ENCODE results near the gene PANK4. TPM values are rescaled to one million over a fixed set of nuclear protein-coding genes. Genes with fewer than 3 reads are reported as not detected.

Gene PANK4
- total RNA-seq, 2 experiments from 2014 or later: 42.9 to 47.0 TPM

GRCh38 chr1:2519729-2520128 is 6.7 kb downstream of the PANK4 start:
- TF ChIP-seq CTCF (IDR thresholded peaks at IDR 0.05): no peak
- Histone ChIP-seq H3K27ac (ENCODE audit: low read depth in 1 of 2, low read length in 2 of 2) (no peak overlapping the region), H3K4me3 (ENCODE audit: low read length) (no peak overlapping the region), H3K9me3 (ENCODE audit: control insufficient read depth in 1 of 2, insufficient read depth in 1 of 2, low read length in 2 of 2) (no peaks in the 10 kb centered on the region), H3K36me3 (ENCODE audit: insufficient read depth, low read length) (peaks cover 76% of the 10 kb centered on the region), H3K27me3 (ENCODE audit: control insufficient read depth in 1 of 2, insufficient read depth in 2 of 2, low read length in 2 of 2) (no peaks in the 10 kb centered on the region), H3K4me1 (ENCODE audit: insufficient read depth, low read length) (peaks cover 25% of the 10 kb centered on the region)
- CTCF ChIA-PET: no interaction called here
- intact Hi-C loops (cut with DNase I, micrococcal nuclease): loop anchor here in 1 of 2 experiments (10.0 kb wide), 2 partner anchors 125 to 1255 kb away; partner anchors contain the start of gene SMIM1
- DNase-seq: no peak
- no peak for ATAC-seq (ENCODE audit: poor library complexity)
- no peaks in the 10 kb centered on the region for H3K9me3 Mint-ChIP-seq
- peaks cover 28% of the 10 kb centered on the region for H3K4me1 Mint-ChIP-seq (ENCODE audit: low read depth)
- POLR2A ChIA-PET: interaction anchor here (1.1 kb wide), 1 partner anchor 104 kb away, joined by 3 read pairs; no protein-coding TSS in a partner anchor
- H3K4me3 Mint-ChIP-seq: no peak overlapping the region
- H3K27ac Mint-ChIP-seq: no peak overlapping the region
- H3K36me3 Mint-ChIP-seq (ENCODE audit: low read depth): peaks cover 68% of the 10 kb centered on the region
- no peaks in the 10 kb centered on the region for H3K27me3 Mint-ChIP-seq

DNA sequence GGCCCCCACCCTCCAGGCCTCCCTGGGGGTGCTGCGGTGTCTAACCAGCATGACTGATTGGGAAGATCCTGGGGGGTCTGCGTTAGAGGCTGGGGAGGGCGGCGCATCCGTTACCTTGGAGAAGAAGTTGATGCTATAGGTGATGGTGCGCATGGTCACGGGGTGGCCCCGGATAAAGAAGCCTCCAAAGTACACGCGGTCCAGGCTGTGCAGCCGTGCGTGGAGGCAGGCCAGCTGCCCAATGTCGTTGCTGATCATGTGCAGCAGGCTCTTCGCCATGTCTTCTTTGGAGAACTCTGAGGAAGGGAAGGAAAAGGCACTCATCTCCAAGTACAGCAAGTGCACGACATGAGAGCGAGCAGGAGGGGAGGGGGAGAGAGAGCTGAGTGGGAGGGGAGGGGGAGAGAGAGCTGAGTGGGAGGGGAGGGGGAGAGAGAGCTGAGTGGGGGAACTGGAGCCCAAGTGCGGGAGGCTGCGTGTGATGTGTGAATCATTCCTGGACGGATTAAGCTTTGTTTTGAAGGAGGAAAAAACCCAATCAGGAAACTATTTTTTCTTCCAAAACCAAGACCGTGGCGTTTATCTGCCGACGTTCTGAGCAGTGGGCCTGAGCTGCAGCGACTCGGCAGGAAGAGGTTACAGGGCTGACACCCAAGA is 7.2 kb downstream of the PANK4 start:
- H3K9me3 Mint-ChIP-seq: no peaks in the 10 kb centered on the region
- intact Hi-C loops (cut with DNase I, micrococcal nuclease): no loop called here
- ChIA-PET POLR2A (no interaction called here), CTCF (no interaction called here)
- H3K9me3 ChIP-seq (ENCODE audit: control insufficient read depth in 1 of 2, insufficient read depth in 1 of 2, low read length in 2 of 2): no peaks in the 10 kb centered on the region
- H3K27me3 Mint-ChIP-seq: no peaks in the 10 kb centered on the region
- ATAC-seq (ENCODE audit: poor library complexity) (no peak), DNase-seq (no peak)
- no peak for TF ChIP-seq CTCF (IDR thresholded peaks at IDR 0.05)
- H3K4me3 ChIP-seq (ENCODE audit: low read length): no peak overlapping the region
- H3K27ac ChIP-seq (ENCODE audit: low read depth in 1 of 2, low read length in 2 of 2): no peak overlapping the region
- no peak overlapping the region for H3K4me3 Mint-ChIP-seq
- peaks cover 22% of the 10 kb centered on the region for H3K4me1 Mint-ChIP-seq (ENCODE audit: low read depth)
- H3K27ac Mint-ChIP-seq: no peak overlapping the region
- H3K4me1 ChIP-seq (ENCODE audit: insufficient read depth, low read length): peaks cover 19% of the 10 kb centered on the region
- H3K27me3 ChIP-seq (ENCODE audit: control insufficient read depth in 1 of 2, insufficient read depth in 2 of 2, low read length in 2 of 2): no peaks in the 10 kb centered on the region
- peaks cover 78% of the 10 kb centered on the region for H3K36me3 ChIP-seq (ENCODE audit: insufficient read depth, low read length)
- peaks cover 67% of the 10 kb centered on the region for H3K36me3 Mint-ChIP-seq (ENCODE audit: low read depth)

DNA sequence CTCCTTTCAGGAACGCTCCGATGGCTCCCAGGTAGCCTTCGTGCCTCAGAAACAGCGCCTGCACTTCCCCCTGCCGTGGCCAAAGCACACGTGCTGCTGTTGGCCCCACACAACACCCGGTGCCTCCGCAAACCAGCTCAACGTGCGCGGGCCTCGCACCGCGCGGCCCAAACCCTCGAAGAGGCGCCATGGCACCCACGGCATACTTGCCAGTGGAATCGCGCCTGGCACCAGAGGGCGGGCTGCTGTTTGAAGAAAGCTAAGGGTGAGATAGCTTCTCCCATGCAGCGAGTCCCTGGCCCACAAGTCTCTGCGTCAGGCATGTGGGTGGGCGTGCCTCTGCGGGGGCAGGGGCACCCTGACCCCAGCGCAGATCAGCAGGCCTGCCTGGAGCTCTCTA is 7.9 kb downstream of the PANK4 start:
- Histone ChIP-seq H3K4me3 (ENCODE audit: low read length) (no peak overlapping the region), H3K4me1 (ENCODE audit: insufficient read depth, low read length) (peaks cover 13% of the 10 kb centered on the region), H3K27me3 (ENCODE audit: control insufficient read depth in 1 of 2, insufficient read depth in 2 of 2, low read length in 2 of 2) (no peaks in the 10 kb centered on the region), H3K36me3 (ENCODE audit: insufficient read depth, low read length) (peaks cover 84% of the 10 kb centered on the region), H3K27ac (ENCODE audit: low read depth in 1 of 2, low read length in 2 of 2) (no peak overlapping the region), H3K9me3 (ENCODE audit: control insufficient read depth in 1 of 2, insufficient read depth in 1 of 2, low read length in 2 of 2) (no peaks in the 10 kb centered on the region)
- no peak for TF ChIP-seq CTCF (IDR thresholded peaks at IDR 0.05)
- Mint-ChIP-seq H3K9me3 (no peaks in the 10 kb centered on the region), H3K36me3 (ENCODE audit: low read depth) (peaks cover 67% of the 10 kb centered on the region), H3K4me1 (ENCODE audit: low read depth) (peaks cover 16% of the 10 kb centered on the region), H3K27me3 (no peaks in the 10 kb centered on the region), H3K4me3 (no peak overlapping the region), H3K27ac (no peak overlapping the region)
- intact Hi-C loops (cut with DNase I, micrococcal nuclease): no loop called here
- ChIA-PET POLR2A (no interaction called here), CTCF (no interaction called here)
- ATAC-seq (ENCODE audit: poor library complexity) (no peak), DNase-seq (no peak)
